SKM-1 (cell line): ENCODE data around the gene CUL1.

Source experiments
- DNase-seq: peaks from one replicate; lab custom pipeline; 2025; ENCODE audit not compliant: unreplicated experiment; lab: John Stamatoyannopoulos, UW

The CUL1 gene

GRCh38 chr7:148698397-148699023, at the start of gene CUL1:
CUL1 (plus strand) TSS chr7:148698903; CDS start chr7:148730123, 31,220 bp downstream.
- DNase-seq: no peak

GRCh38 chr7:148650232-148650858, 48.4 kb upstream of the CUL1 start:
- no peak for DNase-seq

- no peak for DNase-seq
These were observed 45.9 kb upstream of the CUL1 start for GRCh38 chr7:148652773-148653172.

GRCh38 chr7:148657929-148658328, 40.8 kb upstream of the CUL1 start:
- DNase-seq: no peak

- no peak for DNase-seq
These were observed 37.2 kb upstream of the CUL1 start for GRCh38 chr7:148661471-148661870.

- DNase-seq: no peak
These were observed 36.1 kb upstream of the CUL1 start for GRCh38 chr7:148662646-148663045.

- DNase-seq: no peak
These were observed 34.4 kb upstream of the CUL1 start for GRCh38 chr7:148664324-148664723.

GRCh38 chr7:148665221-148665620, 33.5 kb upstream of the CUL1 start:
- no peak for DNase-seq

GRCh38 chr7:148669927-148670326, 28.8 kb upstream of the CUL1 start:
- no peak for DNase-seq

GRCh38 chr7:148670374-148670773, 28.3 kb upstream of the CUL1 start:
- DNase-seq: no peak

- DNase-seq: no peak
These were observed 27.9 kb upstream of the CUL1 start for GRCh38 chr7:148670807-148671206.

GRCh38 chr7:148672041-148672440, 26.7 kb upstream of the CUL1 start:
- DNase-seq: no peak

GRCh38 chr7:148674689-148675088, 24.0 kb upstream of the CUL1 start:
- DNase-seq: no peak

- DNase-seq: no peak
These were observed 22.4 kb upstream of the CUL1 start for GRCh38 chr7:148676291-148676690.

- no peak for DNase-seq
These were observed 16.9 kb upstream of the CUL1 start for GRCh38 chr7:148681821-148682220.

- no peak for DNase-seq
These were observed 14.3 kb upstream of the CUL1 start for GRCh38 chr7:148684289-148684830.

- no peak for DNase-seq
These were observed 12.3 kb upstream of the CUL1 start for GRCh38 chr7:148686312-148686937.

GRCh38 chr7:148687555-148687954, 11.1 kb upstream of the CUL1 start:
- no peak for DNase-seq

GRCh38 chr7:148688526-148688925, 10.2 kb upstream of the CUL1 start:
- DNase-seq: no peak

GRCh38 chr7:148693651-148694050, 5.1 kb upstream of the CUL1 start:
- no peak for DNase-seq

GRCh38 chr7:148694631-148695030, 4.1 kb upstream of the CUL1 start:
- DNase-seq: no peak

- no peak for DNase-seq
These were observed 2.8 kb upstream of the CUL1 start for GRCh38 chr7:148695953-148696352.
